ENCODE results near the gene PLXNA4. TPM values are rescaled to one million over a fixed set of nuclear protein-coding genes. Genes with fewer than 3 reads are reported as not detected.

PLXNA4 gene
- total and polyA plus RNA-seq, 4 donors: 0.04 to 1.1 (median 0.41) TPM

- DNase-seq (ENCODE audit: low spot score): no peak
- Histone ChIP-seq H3K4me1 (ENCODE audit: control insufficient read depth in 4 of 4, insufficient read depth in 4 of 4, low read length in 3 of 4) (no peaks in the 10 kb centered on the region), H3K27me3 (ENCODE audit: control insufficient read depth in 4 of 4, insufficient read depth in 4 of 4, low read length in 3 of 4) (no peaks in the 10 kb centered on the region), H3K27ac (ENCODE audit: low read depth in 1 of 2, low read length in 2 of 2) (no peak overlapping the region), H3K36me3 (ENCODE audit: control insufficient read depth in 4 of 4, insufficient read depth in 3 of 4, low read depth in 1 of 4, low read length in 3 of 4) (no peaks in the 10 kb centered on the region), H3K9me3 (ENCODE audit: control insufficient read depth in 4 of 4, low read length in 3 of 4) (no peaks in the 10 kb centered on the region), H3K9ac (ENCODE audit: low read depth in 1 of 2, low read length in 2 of 2) (no peak overlapping the region), H3K4me3 (ENCODE audit: low read depth in 1 of 3, low read length in 3 of 3) (no peak overlapping the region)
- 92% methylated on average over 4 of the region's 4 CpGs for WGBS
- no peak for TF ChIP-seq EGR1 (IDR thresholded peaks at IDR 0.05; ENCODE audit: low read depth in 2 of 2)
- TF ChIP-seq RXRA (IDR thresholded peaks at IDR 0.05): no peak
- TF ChIP-seq NR2F2 (IDR thresholded peaks at IDR 0.05): no peak
- TF ChIP-seq YY1 (IDR thresholded peaks at IDR 0.05): no peak
- TF ChIP-seq HNF4A (conservative IDR thresholded peaks at IDR 0.05): no peak
- TF ChIP-seq, protein P1, sequence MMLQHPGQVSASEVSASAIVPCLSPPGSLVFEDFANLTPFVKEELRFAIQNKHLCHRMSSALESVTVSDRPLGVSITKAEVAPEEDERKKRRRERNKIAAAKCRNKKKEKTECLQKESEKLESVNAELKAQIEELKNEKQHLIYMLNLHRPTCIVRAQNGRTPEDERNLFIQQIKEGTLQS (IDR thresholded peaks at IDR 0.05): no peak
- TF ChIP-seq REST (IDR thresholded peaks at IDR 0.05): no peak
- TF ChIP-seq TAF1 (conservative IDR thresholded peaks at IDR 0.05): no peak
- no peak for TF ChIP-seq HNF4G (IDR thresholded peaks at IDR 0.05)
- TF ChIP-seq FOXA2 (IDR thresholded peaks at IDR 0.05): no peak
- TF ChIP-seq CTCF (IDR thresholded peaks at IDR 0.05; ENCODE audit: low read depth, low read length, missing input control): no peak
- TF ChIP-seq JUND (IDR thresholded peaks at IDR 0.05): no peak
- no peak for TF ChIP-seq SP1 (IDR thresholded peaks at IDR 0.05)
- TF ChIP-seq GABPA (IDR thresholded peaks at IDR 0.05 in 1 of 2, conservative IDR thresholded peaks at IDR 0.05 in 1 of 2): no peak
- TF ChIP-seq ZBTB33 (IDR thresholded peaks at IDR 0.05): no peak
- TF ChIP-seq FOXA1 (IDR thresholded peaks at IDR 0.05): no peak
- TF ChIP-seq MAX (IDR thresholded peaks at IDR 0.05): no peak
- no peak for TF ChIP-seq RAD21 (IDR thresholded peaks at IDR 0.05)
These were observed 364.3 kb downstream of the PLXNA4 start for GRCh38 chr7:132211971-132212370.
